Activated T-cell treated with anti-CD3 and anti-CD28 coated beads, Interleukin-2, amount 50 U/mL, for 1 hour (primary cell): ENCODE data around the gene HECTD4.
"Not testable (repeated sequence)": the region's sequence is repeated elsewhere in the genome, so short reads cannot be mapped to it uniquely, and the experiment has no call there.

ENCODE experiments used
- DNase-seq: peaks from one replicate; pipeline ENCODE4 v3.0.0-alpha.2; 2020

HECTD4 gene

GRCh38 chr12:112401903-112402498 lies 19.8 kb upstream of the HECTD4 start:
- no peak for DNase-seq

- DNase-seq = no peak
Observed at GRCh38 chr12:112401054-112401453, 18.8 kb upstream of the HECTD4 start.

- no peak for DNase-seq
Observed at GRCh38 chr12:112393328-112393727, 11.1 kb upstream of the HECTD4 start.

- DNase-seq = not testable (repeated sequence)
Observed at GRCh38 chr12:112389922-112390654, 7.9 kb upstream of the HECTD4 start.

- DNase-seq = no peak
Observed at GRCh38 chr12:112389228-112389627, 7.0 kb upstream of the HECTD4 start.

- no peak for DNase-seq
Observed at GRCh38 chr12:112386726-112387125, 4.5 kb upstream of the HECTD4 start.

GRCh38 chr12:112382866-112383265 lies 635 bp upstream of the HECTD4 start:
- no peak for DNase-seq

- no peak for DNase-seq
Observed at GRCh38 chr12:112381406-112381882, 787 bp downstream of the HECTD4 start.

- DNase-seq = no peak
Observed at GRCh38 chr12:112380663-112381405, 1.4 kb downstream of the HECTD4 start.

GRCh38 chr12:112375105-112375504 lies 7.1 kb downstream of the HECTD4 start:
- no peak for DNase-seq

GRCh38 chr12:112374166-112374740 lies 8.0 kb downstream of the HECTD4 start:
- DNase-seq = no peak

- DNase-seq = no peak
Observed at GRCh38 chr12:112370868-112371510, 11.2 kb downstream of the HECTD4 start.

GRCh38 chr12:112370199-112370598 lies 12.0 kb downstream of the HECTD4 start:
- DNase-seq = no peak

- no peak for DNase-seq
Observed at GRCh38 chr12:112368856-112369255, 13.4 kb downstream of the HECTD4 start.

GRCh38 chr12:112367965-112368364 lies 14.3 kb downstream of the HECTD4 start:
- no peak for DNase-seq

- DNase-seq = no peak
Observed at GRCh38 chr12:112362310-112362709, 19.9 kb downstream of the HECTD4 start.

- DNase-seq = no peak
Observed at GRCh38 chr12:112361271-112361670, 21.0 kb downstream of the HECTD4 start.

- no peak for DNase-seq
Observed at GRCh38 chr12:112359290-112359689, 22.9 kb downstream of the HECTD4 start.

- DNase-seq = no peak
Observed at GRCh38 chr12:112357214-112357613, 25.0 kb downstream of the HECTD4 start.

GRCh38 chr12:112354399-112354798 lies 27.8 kb downstream of the HECTD4 start:
- DNase-seq = no peak

GRCh38 chr12:112353393-112353792 lies 28.8 kb downstream of the HECTD4 start:
- no peak for DNase-seq

GRCh38 chr12:112352921-112353320 lies 29.3 kb downstream of the HECTD4 start:
- DNase-seq = no peak
